MM.1S (cell line): Measurements from ENCODE around the gene G3BP1.

Experiments
- CTCF ChIP-seq: fragments of 300-600 bp; sonication (generic); IDR thresholded peaks from 2 replicates; pipeline ENCODE4 v1.5.1; 2016; ENCODE audit warnings: antibody characterized with exemption, low read length, mixed read lengths
- EZH2 ChIP-seq: fragments of 300-600 bp; sonication (generic); optimal IDR thresholded peaks from 2 replicates; pipeline ENCODE3; 2017; ENCODE audit warnings: low read depth, mild to moderate bottlenecking, antibody characterized with exemption, low read length, mixed read lengths
- EZH2phosphoT487 ChIP-seq: fragments of 300-600 bp; sonication (generic); IDR thresholded peaks from 2 replicates; pipeline ENCODE4 v1.6.1; 2018; ENCODE audit warnings: antibody characterized with exemption, low read length

GRCh38 chr5:151741678-151742423 is 29.9 kb upstream of the G3BP1 start:
- TF ChIP-seq CTCF (no peak), EZH2 (no peak), EZH2phosphoT487 (no peak)
